ENCODE measurements around the gene ARHGAP5. TPM values are rescaled to one million over a fixed set of nuclear protein-coding genes. Genes with fewer than 3 reads are reported as not detected.

ARHGAP5 gene
- total RNA-seq, 4 donors from 2014 or later, result 189 to 365 (median 229) TPM

- no peaks in the 10 kb centered on the region for H3K4me1 ChIP-seq
- H3K36me3 ChIP-seq, result no peaks in the 10 kb centered on the region
- 79 to 82% methylated on average over 7 of the region's 7 CpGs for WGBS, 2 donors
- no peaks in the 10 kb centered on the region for H3K27me3 ChIP-seq
- TF ChIP-seq POLR2A (IDR thresholded peaks at IDR 0.05) (no peak), CTCF (IDR thresholded peaks at IDR 0.05) (no peak)
- H3K9me3 ChIP-seq, result no peaks in the 10 kb centered on the region
- H3K4me3 ChIP-seq (replicated peaks in 1 of 3), result no peak overlapping the region
- intact Hi-C loops (cut with DNase I), result no loop called here
- H3K27ac ChIP-seq, result no peak overlapping the region
- DNase-seq, result no peak
Observed at GRCh38 chr14:32039401-32040030, 37.6 kb upstream of the ARHGAP5 start.

GRCh38 chr14:32043624-32044023, 33.5 kb upstream of the ARHGAP5 start:
- H3K4me1 ChIP-seq, result no peaks in the 10 kb centered on the region
- no peaks in the 10 kb centered on the region for H3K27me3 ChIP-seq
- H3K27ac ChIP-seq, result no peak overlapping the region
- 67 to 74% methylated on average over 4 of the region's 4 CpGs for WGBS, 2 donors
- H3K4me3 ChIP-seq (replicated peaks in 1 of 3), result no peak overlapping the region
- H3K9me3 ChIP-seq, result no peaks in the 10 kb centered on the region
- intact Hi-C loops (cut with DNase I), result no loop called here
- TF ChIP-seq POLR2A (IDR thresholded peaks at IDR 0.05), result no peak
- TF ChIP-seq CTCF (IDR thresholded peaks at IDR 0.05), result no peak
- no peaks in the 10 kb centered on the region for H3K36me3 ChIP-seq
- DNase-seq, result no peak

- H3K36me3 ChIP-seq, result no peaks in the 10 kb centered on the region
- 70 to 76% methylated on average over 4 of the region's 4 CpGs for WGBS, 2 donors
- no peaks in the 10 kb centered on the region for H3K9me3 ChIP-seq
- no peak overlapping the region for H3K4me3 ChIP-seq (replicated peaks in 1 of 3)
- no peak overlapping the region for H3K27ac ChIP-seq
- no peaks in the 10 kb centered on the region for H3K4me1 ChIP-seq
- no peak for DNase-seq
- no peak for TF ChIP-seq POLR2A (IDR thresholded peaks at IDR 0.05)
- TF ChIP-seq CTCF (IDR thresholded peaks at IDR 0.05), result no peak
- intact Hi-C loops (cut with DNase I), result no loop called here
- H3K27me3 ChIP-seq, result no peaks in the 10 kb centered on the region
Observed at GRCh38 chr14:32044454-32044853, 32.6 kb upstream of the ARHGAP5 start.

- DNase-seq, result no peak
- WGBS, 2 donors, result 89 to 92% methylated on average over 2 of the region's 2 CpGs
- Histone ChIP-seq H3K4me1 (no peaks in the 10 kb centered on the region), H3K9me3 (no peaks in the 10 kb centered on the region), H3K27me3 (no peaks in the 10 kb centered on the region), H3K27ac (no peak overlapping the region), H3K4me3 (replicated peaks in 1 of 3) (no peak overlapping the region), H3K36me3 (no peaks in the 10 kb centered on the region)
- intact Hi-C loops (cut with DNase I), result no loop called here
- TF ChIP-seq CTCF (IDR thresholded peaks at IDR 0.05), result no peak
- no peak for TF ChIP-seq POLR2A (IDR thresholded peaks at IDR 0.05)
Observed at GRCh38 chr14:32047791-32048190, 29.3 kb upstream of the ARHGAP5 start.

GRCh38 chr14:32049361-32050088, 27.6 kb upstream of the ARHGAP5 start:
- WGBS, 2 donors, result 74 to 83% methylated on average over 4 of the region's 4 CpGs
- intact Hi-C loops (cut with DNase I), result no loop called here
- H3K4me3 ChIP-seq (replicated peaks in 1 of 3), result no peak overlapping the region

More at GRCh38 chr14:32049361-32050088, 27.6 kb upstream of the ARHGAP5 start:
- H3K36me3 ChIP-seq, result no peaks in the 10 kb centered on the region
- H3K27ac ChIP-seq, result no peak overlapping the region
- no peaks in the 10 kb centered on the region for H3K9me3 ChIP-seq
- H3K27me3 ChIP-seq, result no peaks in the 10 kb centered on the region
- no peak for TF ChIP-seq POLR2A (IDR thresholded peaks at IDR 0.05)
- DNase-seq, result no peak
- no peaks in the 10 kb centered on the region for H3K4me1 ChIP-seq
